Measurements from ENCODE around the gene SPOCK1. TPM values are rescaled to one million over a fixed set of nuclear protein-coding genes. Genes with fewer than 3 reads are reported as not detected.

The SPOCK1 gene
- total and polyA plus RNA-seq, 2 donors (not counting 3 experiments of a cell fraction or from before 2014, with no cell fraction given) = 144 to 280 TPM

DNA sequence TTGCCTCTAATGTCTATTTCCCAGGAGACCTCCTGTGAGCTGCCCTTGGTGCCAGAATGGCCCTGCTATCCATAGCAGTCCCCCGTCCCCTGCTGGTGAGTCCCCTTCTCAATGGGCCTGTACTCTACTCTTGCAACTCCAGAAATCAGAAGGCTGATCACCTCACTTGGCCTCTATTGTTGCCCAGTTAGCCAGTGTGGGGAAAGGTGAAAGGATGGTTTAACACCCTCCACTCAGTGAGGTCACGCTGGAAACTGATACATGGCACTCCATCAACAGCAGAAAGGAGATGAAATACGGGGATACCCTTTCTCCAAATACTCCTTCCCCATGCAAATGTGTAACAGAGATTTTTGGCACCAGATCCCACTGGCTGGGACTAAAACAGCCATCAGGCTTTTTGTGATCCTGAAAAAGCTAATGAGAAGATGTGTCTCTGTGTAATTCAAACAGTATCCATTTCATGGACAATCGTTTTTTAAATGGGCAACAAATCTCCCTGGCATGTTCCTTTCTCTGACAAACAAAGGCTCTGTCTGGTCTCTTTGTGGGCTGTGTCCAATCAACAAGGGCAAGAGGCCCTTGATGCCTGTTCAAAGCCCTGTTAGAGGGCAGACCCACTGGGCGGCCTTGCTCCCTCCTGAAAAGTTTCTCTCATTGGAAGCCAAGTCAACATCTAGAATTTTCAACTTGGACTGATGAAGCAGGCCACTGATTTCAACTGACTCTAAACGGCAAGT is 343.7 kb downstream of the SPOCK1 start:
- intact Hi-C loops (cut with micrococcal nuclease) (no loop called here), dilution Hi-C loops (cut with MboI; ENCODE audit: extremely low pct_ligation_motif_present, low sequenced_read_pairs) (no loop called here)
- CTCF ChIA-PET = no interaction called here
- H3K9ac ChIP-seq (replicated peaks; ENCODE audit: extremely low read depth, insufficient read depth, low read length) = no peak overlapping the region
- BruUV-seq (replicated peaks) = no TSS peak
- H3K4me1 ChIP-seq (ENCODE audit: control insufficient read depth, extremely low read depth, insufficient read depth, low read length) = no peaks in the 10 kb centered on the region
- no peak for DNase-seq (ENCODE audit: low read depth, low spot score)
- no peak for FAIRE-seq
- TF ChIP-seq POLR2AphosphoS5 (IDR thresholded peaks at IDR 0.05; ENCODE audit: insufficient read depth, low read depth, low read length) = no peak
- no peak for TF ChIP-seq EZH2 (IDR thresholded peaks at IDR 0.05; ENCODE audit: borderline replicate concordance, low read depth, low read length, severe bottlenecking)
- no peak for TF ChIP-seq JUN (IDR thresholded peaks at IDR 0.05; ENCODE audit: borderline replicate concordance, insufficient read depth, insufficient read length, low read depth)
- no peak for TF ChIP-seq CTCF (IDR thresholded peaks at IDR 0.05; ENCODE audit: extremely low read depth in 1 of 2, insufficient read depth in 1 of 2, low read depth in 1 of 2, low read length in 2 of 2)
- TF ChIP-seq GATA2 (IDR thresholded peaks at IDR 0.05; ENCODE audit: insufficient read depth, insufficient read length, low read depth, low read length) = no peak
- TF ChIP-seq FOS (IDR thresholded peaks at IDR 0.05; ENCODE audit: borderline replicate concordance, insufficient read depth, low read length) = no peak
- TF ChIP-seq MYC (IDR thresholded peaks at IDR 0.05; ENCODE audit: low read depth, low read length) = no peak
- no peak for TF ChIP-seq MAX (IDR thresholded peaks at IDR 0.05; ENCODE audit: insufficient read depth, insufficient read length)
- TF ChIP-seq POLR2A (IDR thresholded peaks at IDR 0.05; ENCODE audit: low read depth, low read length) = no peak
- POLR2A ChIA-PET = no interaction called here
- H4K20me1 ChIP-seq (replicated peaks; ENCODE audit: control insufficient read depth, extremely low read depth, insufficient read depth, low read length) = no peaks in the 10 kb centered on the region
- no peak overlapping the region for H2AFZ ChIP-seq (ENCODE audit: low read depth, low read length)
- H3K9me3 ChIP-seq (replicated peaks; ENCODE audit: control insufficient read depth, insufficient read depth, low read length) = no peaks in the 10 kb centered on the region
- H3K4me2 ChIP-seq (ENCODE audit: insufficient read depth, low read length) = no peak overlapping the region
- H3K27ac ChIP-seq (ENCODE audit: insufficient read depth, low read depth, low read length) = no peak overlapping the region
- H3K27me3 ChIP-seq (ENCODE audit: control insufficient read depth in 2 of 2, insufficient read depth in 2 of 2, low read length in 2 of 2) = no peaks in the 10 kb centered on the region
- H3K79me2 ChIP-seq (ENCODE audit: control insufficient read depth, insufficient read depth, low read length) = peaks cover 2% of the 10 kb centered on the region
- H3K36me3 ChIP-seq (ENCODE audit: control insufficient read depth in 2 of 2, extremely low read depth in 1 of 2, insufficient read depth in 2 of 2, low read length in 2 of 2) = no peaks in the 10 kb centered on the region
- H3K9me1 ChIP-seq (replicated peaks; ENCODE audit: control insufficient read depth, extremely low read depth, insufficient read depth, low read length) = no peaks in the 10 kb centered on the region
- no peak overlapping the region for H3K4me3 ChIP-seq (replicated peaks in 1 of 3; ENCODE audit: insufficient read depth in 1 of 3, low read depth in 1 of 3, low read length in 3 of 3)

All from endothelial cell of umbilical vein (primary cell).